DND-41 (cell line): ENCODE data around the gene SEMA6A.

Experiments
- CTCF ChIP-seq: IDR thresholded peaks from 2 replicates; pipeline ENCODE4 v1.5.1; 2012; ENCODE audit warnings: borderline replicate concordance, low read length, moderate library complexity, mild to moderate bottlenecking; ENCODE audit not compliant: poor library complexity, severe bottlenecking; ENCODE audit errors: extremely low read depth
- EZH2 ChIP-seq: IDR thresholded peaks from 3 replicates; pipeline ENCODE4 v1.6.1; 2012; ENCODE audit warnings: borderline replicate concordance, low read depth, mild to moderate bottlenecking, moderate library complexity, low read length, inconsistent platforms; ENCODE audit not compliant: severe bottlenecking

GRCh38 chr5:116444373-116445295 lies 130.0 kb downstream of the SEMA6A start:
- TF ChIP-seq CTCF (no peak), EZH2 (no peak)
